ENCODE results near the gene PTGS1. TPM values are rescaled to one million over a fixed set of nuclear protein-coding genes. Genes with fewer than 3 reads are reported as not detected.

The PTGS1 gene
- total RNA-seq, 2 donors from 2014 or later: 6.2 to 26.7 TPM

DNA sequence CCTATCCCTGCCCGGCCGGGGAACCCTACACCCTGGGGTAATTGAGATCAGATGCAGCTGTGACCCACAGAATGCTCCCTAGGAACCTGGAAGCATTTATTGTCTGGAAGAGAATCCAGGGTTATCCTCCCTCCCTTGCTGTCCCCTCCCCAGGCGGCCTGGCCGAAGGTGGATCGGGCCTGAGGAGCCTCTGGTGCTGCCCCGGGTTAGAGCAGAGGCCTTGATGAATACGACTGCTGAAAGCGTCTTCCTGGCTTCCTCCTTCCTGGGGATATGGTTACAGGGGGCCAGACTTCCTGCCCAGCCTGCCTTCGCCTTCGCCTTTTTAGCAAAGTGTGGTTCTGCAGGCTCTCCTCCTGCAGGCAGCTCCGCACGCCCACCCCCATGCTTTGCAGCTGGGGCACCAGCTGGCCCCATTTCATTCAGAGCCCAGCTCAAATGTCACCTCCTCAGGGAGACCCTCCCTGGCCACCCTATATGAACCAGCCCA lies 22.5 kb upstream of the PTGS1 start:
- DNase-seq: no peak
- Histone ChIP-seq H3K4me3 (no peak overlapping the region), H3K4me1 (peaks cover 7% of the 10 kb centered on the region), H3K27ac (no peak overlapping the region), H3K36me3 (no peaks in the 10 kb centered on the region), H3K9ac (ENCODE audit: low read depth in 2 of 2, low read length in 2 of 2) (no peak overlapping the region), H3K27me3 (no peaks in the 10 kb centered on the region), H3K9me3 (no peaks in the 10 kb centered on the region)
- intact Hi-C loops (cut with DNase I): no loop called here
- no peak for TF ChIP-seq CTCF (IDR thresholded peaks at IDR 0.05)

DNA sequence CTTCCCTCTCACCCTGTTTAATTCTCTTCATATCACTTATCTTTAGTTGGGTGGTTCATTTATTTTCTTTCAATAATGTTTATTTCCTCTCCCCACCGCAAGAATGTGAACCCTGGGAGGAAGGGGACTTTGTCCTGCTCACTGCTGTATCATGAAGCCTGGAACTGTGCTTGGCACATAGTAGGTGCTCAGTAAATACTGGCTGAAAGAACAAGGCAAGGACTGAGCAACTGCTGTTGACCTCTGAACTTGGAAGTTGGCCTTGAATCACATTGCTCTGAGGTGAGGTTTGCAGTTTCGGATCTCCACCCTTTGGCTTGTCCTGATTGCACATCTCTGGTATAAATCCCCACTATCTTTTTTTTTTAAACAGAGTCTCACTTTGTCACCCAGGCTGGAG lies 22.0 kb upstream of the PTGS1 start:
- Histone ChIP-seq H3K9me3 (no peaks in the 10 kb centered on the region), H3K4me3 (no peak overlapping the region), H3K27ac (no peak overlapping the region), H3K9ac (ENCODE audit: low read depth in 2 of 2, low read length in 2 of 2) (no peak overlapping the region), H3K4me1 (peaks cover 7% of the 10 kb centered on the region), H3K27me3 (no peaks in the 10 kb centered on the region), H3K36me3 (no peaks in the 10 kb centered on the region)
- DNase-seq: no peak
- intact Hi-C loops (cut with DNase I): no loop called here
- TF ChIP-seq CTCF (IDR thresholded peaks at IDR 0.05): no peak

GRCh38 chr9:122349201-122349600 lies 21.6 kb upstream of the PTGS1 start:
- H3K4me1 ChIP-seq: peaks cover 7% of the 10 kb centered on the region
- no peak for TF ChIP-seq CTCF (IDR thresholded peaks at IDR 0.05)
- no peak for DNase-seq
- H3K4me3 ChIP-seq: no peak overlapping the region
- no peaks in the 10 kb centered on the region for H3K27me3 ChIP-seq
- intact Hi-C loops (cut with DNase I): no loop called here
- no peaks in the 10 kb centered on the region for H3K9me3 ChIP-seq
- H3K36me3 ChIP-seq: no peaks in the 10 kb centered on the region
- no peak overlapping the region for H3K9ac ChIP-seq (ENCODE audit: low read depth in 2 of 2, low read length in 2 of 2)
- no peak overlapping the region for H3K27ac ChIP-seq

- no peak overlapping the region for H3K4me3 ChIP-seq
These were observed 20.1 kb upstream of the PTGS1 start for GRCh38 chr9:122350577-122351355.

More at GRCh38 chr9:122350577-122351355, 20.1 kb upstream of the PTGS1 start:
- peak; percentile 86 for DNase-seq
- no peak overlapping the region for H3K9ac ChIP-seq (ENCODE audit: low read depth in 2 of 2, low read length in 2 of 2)
- no peak overlapping the region for H3K27ac ChIP-seq
- H3K9me3 ChIP-seq: no peaks in the 10 kb centered on the region
- peaks cover 7% of the 10 kb centered on the region for H3K4me1 ChIP-seq
- no peaks in the 10 kb centered on the region for H3K27me3 ChIP-seq
- intact Hi-C loops (cut with DNase I): loop anchor here (1.0 to 5.0 kb wide), 2 partner anchors 102 to 225 kb away; no protein-coding TSS in a partner anchor
- no peaks in the 10 kb centered on the region for H3K36me3 ChIP-seq
- peak; percentile 94 for TF ChIP-seq CTCF (IDR thresholded peaks at IDR 0.05)

Measured in colonic mucosa (tissue), 4 donors.